ENCODE results near the gene RFX3.
A peak's percentile ranks its signal among the peaks of the same experiment; 100 is the strongest.

The RFX3 gene

GRCh38 chr9:3513265-3513818 lies 12.5 kb downstream of the RFX3 start:
- peak; percentile 43 for DNase-seq

GRCh38 chr9:3511551-3511950 lies 14.2 kb downstream of the RFX3 start:
- peak; percentile 16 for DNase-seq

- DNase-seq = no peak
Measured at GRCh38 chr9:3510796-3511195, 15.0 kb downstream of the RFX3 start.

GRCh38 chr9:3509926-3510325 lies 15.9 kb downstream of the RFX3 start:
- peak; percentile 21 for DNase-seq

- peak; percentile 67 for DNase-seq
Measured at GRCh38 chr9:3508521-3509291, 17.1 kb downstream of the RFX3 start.

- DNase-seq = no peak
Measured at GRCh38 chr9:3508078-3508431, 17.7 kb downstream of the RFX3 start.

- DNase-seq = peak; percentile 91
Measured at GRCh38 chr9:3507395-3508077, 18.3 kb downstream of the RFX3 start.

GRCh38 chr9:3506164-3506563 lies 19.6 kb downstream of the RFX3 start:
- no peak for DNase-seq

- DNase-seq = no peak
Measured at GRCh38 chr9:3502560-3503398, 23.0 kb downstream of the RFX3 start.

GRCh38 chr9:3500044-3500443 lies 25.8 kb downstream of the RFX3 start:
- no peak for DNase-seq

GRCh38 chr9:3498691-3499090 lies 27.1 kb downstream of the RFX3 start:
- no peak for DNase-seq

GRCh38 chr9:3497857-3498256 lies 27.9 kb downstream of the RFX3 start:
- no peak for DNase-seq

GRCh38 chr9:3497401-3497800 lies 28.4 kb downstream of the RFX3 start:
- no peak for DNase-seq

GRCh38 chr9:3495855-3496254 lies 29.9 kb downstream of the RFX3 start:
- no peak for DNase-seq

- DNase-seq = no peak
Measured at GRCh38 chr9:3492214-3492613, 33.6 kb downstream of the RFX3 start.

- DNase-seq = no peak
Measured at GRCh38 chr9:3491450-3491849, 34.4 kb downstream of the RFX3 start.

GRCh38 chr9:3490957-3491356 lies 34.8 kb downstream of the RFX3 start:
- no peak for DNase-seq

- no peak for DNase-seq
Measured at GRCh38 chr9:3482578-3482977, 43.2 kb downstream of the RFX3 start.

- DNase-seq = no peak
Measured at GRCh38 chr9:3480353-3480655, 45.5 kb downstream of the RFX3 start.

- no peak for DNase-seq
Measured at GRCh38 chr9:3479514-3480352, 46.1 kb downstream of the RFX3 start.

GRCh38 chr9:3478549-3478953 lies 47.2 kb downstream of the RFX3 start:
- no peak for DNase-seq

- DNase-seq = no peak
Measured at GRCh38 chr9:3477236-3477834, 48.5 kb downstream of the RFX3 start.

Measured in hematopoietic multipotent progenitor cell treated with erythropoietin and hydrocortisone succinate and interleukin-3 and kit ligand, for 4 days (in vitro differentiated cells).